ENCODE measurements around the gene PXK.

- TF ChIP-seq, protein P1, sequence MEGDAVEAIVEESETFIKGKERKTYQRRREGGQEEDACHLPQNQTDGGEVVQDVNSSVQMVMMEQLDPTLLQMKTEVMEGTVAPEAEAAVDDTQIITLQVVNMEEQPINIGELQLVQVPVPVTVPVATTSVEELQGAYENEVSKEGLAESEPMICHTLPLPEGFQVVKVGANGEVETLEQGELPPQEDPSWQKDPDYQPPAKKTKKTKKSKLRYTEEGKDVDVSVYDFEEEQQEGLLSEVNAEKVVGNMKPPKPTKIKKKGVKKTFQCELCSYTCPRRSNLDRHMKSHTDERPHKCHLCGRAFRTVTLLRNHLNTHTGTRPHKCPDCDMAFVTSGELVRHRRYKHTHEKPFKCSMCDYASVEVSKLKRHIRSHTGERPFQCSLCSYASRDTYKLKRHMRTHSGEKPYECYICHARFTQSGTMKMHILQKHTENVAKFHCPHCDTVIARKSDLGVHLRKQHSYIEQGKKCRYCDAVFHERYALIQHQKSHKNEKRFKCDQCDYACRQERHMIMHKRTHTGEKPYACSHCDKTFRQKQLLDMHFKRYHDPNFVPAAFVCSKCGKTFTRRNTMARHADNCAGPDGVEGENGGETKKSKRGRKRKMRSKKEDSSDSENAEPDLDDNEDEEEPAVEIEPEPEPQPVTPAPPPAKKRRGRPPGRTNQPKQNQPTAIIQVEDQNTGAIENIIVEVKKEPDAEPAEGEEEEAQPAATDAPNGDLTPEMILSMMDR (tag by site-specific recombination; IDR thresholded peaks at IDR 0.05), result no peak
- TF ChIP-seq ZBTB17 (tag by site-specific recombination; IDR thresholded peaks at IDR 0.05) (no peak), ZNF24 (tag by site-specific recombination; IDR thresholded peaks at IDR 0.05) (no peak), REST (tag by site-specific recombination; IDR thresholded peaks at IDR 0.05) (no peak), ZBTB11 (tag by site-specific recombination; conservative IDR thresholded peaks at IDR 0.05; ENCODE audit: low read depth) (no peak), YY1 (tag by site-specific recombination; IDR thresholded peaks at IDR 0.05) (no peak), HIC1 (tag by site-specific recombination; IDR thresholded peaks at IDR 0.05) (no peak), ZNF561 (tag by site-specific recombination; IDR thresholded peaks at IDR 0.05; ENCODE audit: borderline replicate concordance) (no peak), ZBTB44 (tag by site-specific recombination; IDR thresholded peaks at IDR 0.05) (no peak), GLIS2 (tag by site-specific recombination; IDR thresholded peaks at IDR 0.05) (no peak), GLI2 (tag by site-specific recombination; IDR thresholded peaks at IDR 0.05; ENCODE audit: borderline replicate concordance, low read depth) (no peak)
- TF ChIP-seq, protein P2, sequence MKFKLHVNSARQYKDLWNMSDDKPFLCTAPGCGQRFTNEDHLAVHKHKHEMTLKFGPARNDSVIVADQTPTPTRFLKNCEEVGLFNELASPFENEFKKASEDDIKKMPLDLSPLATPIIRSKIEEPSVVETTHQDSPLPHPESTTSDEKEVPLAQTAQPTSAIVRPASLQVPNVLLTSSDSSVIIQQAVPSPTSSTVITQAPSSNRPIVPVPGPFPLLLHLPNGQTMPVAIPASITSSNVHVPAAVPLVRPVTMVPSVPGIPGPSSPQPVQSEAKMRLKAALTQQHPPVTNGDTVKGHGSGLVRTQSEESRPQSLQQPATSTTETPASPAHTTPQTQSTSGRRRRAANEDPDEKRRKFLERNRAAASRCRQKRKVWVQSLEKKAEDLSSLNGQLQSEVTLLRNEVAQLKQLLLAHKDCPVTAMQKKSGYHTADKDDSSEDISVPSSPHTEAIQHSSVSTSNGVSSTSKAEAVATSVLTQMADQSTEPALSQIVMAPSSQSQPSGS (tag by site-specific recombination; IDR thresholded peaks at IDR 0.05; ENCODE audit: low read depth), result no peak
- TF ChIP-seq, protein P3, sequence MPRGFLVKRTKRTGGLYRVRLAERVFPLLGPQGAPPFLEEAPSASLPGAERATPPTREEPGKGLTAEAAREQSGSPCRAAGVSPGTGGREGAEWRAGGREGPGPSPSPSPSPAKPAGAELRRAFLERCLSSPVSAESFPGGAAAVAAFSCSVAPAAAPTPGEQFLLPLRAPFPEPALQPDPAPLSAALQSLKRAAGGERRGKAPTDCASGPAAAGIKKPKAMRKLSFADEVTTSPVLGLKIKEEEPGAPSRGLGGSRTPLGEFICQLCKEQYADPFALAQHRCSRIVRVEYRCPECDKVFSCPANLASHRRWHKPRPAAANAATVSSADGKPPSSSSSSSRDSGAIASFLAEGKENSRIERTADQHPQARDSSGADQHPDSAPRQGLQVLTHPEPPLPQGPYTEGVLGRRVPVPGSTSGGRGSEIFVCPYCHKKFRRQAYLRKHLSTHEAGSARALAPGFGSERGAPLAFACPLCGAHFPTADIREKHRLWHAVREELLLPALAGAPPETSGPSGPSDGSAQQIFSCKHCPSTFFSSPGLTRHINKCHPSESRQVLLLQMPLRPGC (tag by site-specific recombination; IDR thresholded peaks at IDR 0.05), result no peak
Observed at GRCh38 chr3:58464866-58465265, 132.2 kb downstream of the PXK start.

Data from HEK293 (cell line).